ENCODE measurements around the gene SLC25A43. TPM values are rescaled to one million over a fixed set of nuclear protein-coding genes. Genes with fewer than 3 reads are reported as not detected.
A peak's percentile ranks its signal among the peaks of the same experiment; 100 is the strongest.

Gene SLC25A43
- total and polyA plus RNA-seq, 4 donors, result 1.9 to 13.3 (median 4.8) TPM

DNA sequence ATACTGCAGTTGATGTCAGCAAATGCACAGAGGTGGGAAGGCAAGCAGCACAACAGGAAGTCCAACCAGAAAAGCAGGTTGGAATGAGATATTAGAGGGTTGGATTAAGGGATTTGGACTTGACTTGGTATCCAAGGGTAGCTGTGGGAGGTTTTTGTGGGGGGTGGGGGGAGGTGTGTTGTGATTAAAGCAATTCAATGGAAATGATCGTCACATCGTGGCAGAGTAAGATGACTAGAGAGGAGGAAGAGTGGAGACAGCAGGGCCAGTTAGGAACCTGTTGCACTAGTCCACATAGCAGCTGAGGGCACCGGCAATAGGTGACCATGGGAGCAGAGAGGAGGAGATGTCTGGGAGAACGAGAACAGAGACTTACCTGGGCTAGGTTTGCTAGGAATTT lies 2.4 kb downstream of the SLC25A43 start:
- WGBS (ENCODE audit: insufficient coverage), result 51% methylated on average over 2 of the region's 4 CpGs
- DNase-seq (ENCODE audit: low read depth in 4 of 6, low spot score in 6 of 6), result no peak
- no peak overlapping the region for H3K4me3 ChIP-seq (ENCODE audit: low read depth, low read length)
- peaks cover 6% of the 10 kb centered on the region for H3K4me1 ChIP-seq (ENCODE audit: control insufficient read depth, insufficient read depth, low read length)
- no peak overlapping the region for H3K27ac ChIP-seq (ENCODE audit: low read depth, low read length)
- H3K36me3 ChIP-seq (ENCODE audit: control insufficient read depth, insufficient read depth, low read length), result no peaks in the 10 kb centered on the region
- H3K9me3 ChIP-seq (ENCODE audit: control insufficient read depth, insufficient read depth, low read length), result no peaks in the 10 kb centered on the region
- no peaks in the 10 kb centered on the region for H3K27me3 ChIP-seq (ENCODE audit: control insufficient read depth, insufficient read depth, low read length)

DNA sequence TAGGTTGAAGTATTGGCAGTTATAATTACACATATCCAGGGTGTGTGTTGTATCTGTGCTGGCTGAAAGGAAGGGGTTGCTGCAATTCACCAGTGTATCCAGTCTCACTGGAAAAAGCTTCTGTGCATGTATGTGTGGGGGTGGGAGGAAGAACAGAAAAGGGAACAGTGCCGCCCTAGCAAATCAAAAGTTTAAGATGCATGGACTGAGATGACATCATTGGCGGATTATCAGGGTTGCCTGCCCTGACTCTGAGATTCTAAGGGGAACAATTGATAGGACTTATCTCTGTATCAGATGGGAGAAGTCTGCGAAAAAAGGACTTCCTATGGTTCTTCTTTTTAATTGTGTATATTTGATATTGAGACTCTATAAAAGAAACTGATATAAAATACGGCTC lies 3.5 kb downstream of the SLC25A43 start:
- no peaks in the 10 kb centered on the region for H3K36me3 ChIP-seq (ENCODE audit: control insufficient read depth, insufficient read depth, low read length)
- peaks cover 6% of the 10 kb centered on the region for H3K4me1 ChIP-seq (ENCODE audit: control insufficient read depth, insufficient read depth, low read length)
- WGBS (ENCODE audit: insufficient coverage), result 100% methylated on average over 2 of the region's 4 CpGs
- no peak overlapping the region for H3K4me3 ChIP-seq (ENCODE audit: low read depth, low read length)
- no peak overlapping the region for H3K27ac ChIP-seq (ENCODE audit: low read depth, low read length)
- no peaks in the 10 kb centered on the region for H3K9me3 ChIP-seq (ENCODE audit: control insufficient read depth, insufficient read depth, low read length)
- no peak for DNase-seq (ENCODE audit: low read depth in 4 of 6, low spot score in 6 of 6)
- no peaks in the 10 kb centered on the region for H3K27me3 ChIP-seq (ENCODE audit: control insufficient read depth, insufficient read depth, low read length)

DNA sequence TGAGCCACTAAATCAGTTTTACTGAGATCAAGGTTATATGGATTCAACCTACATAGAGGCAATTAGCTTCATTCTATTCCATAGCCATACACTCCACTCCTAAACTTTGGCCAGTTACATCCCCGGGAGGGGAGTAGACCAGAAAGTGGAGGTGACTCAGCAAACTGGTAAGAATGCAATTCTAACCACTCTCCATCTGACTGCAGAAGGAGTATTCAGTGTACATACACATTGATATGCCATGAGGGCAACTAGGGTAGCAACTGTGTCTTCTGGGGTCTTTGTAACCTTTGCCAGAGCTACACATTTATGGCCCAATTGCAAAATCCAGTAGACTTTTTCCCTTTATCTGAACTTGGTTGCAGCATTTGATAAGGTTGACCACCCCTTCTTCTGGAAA lies 7.6 kb downstream of the SLC25A43 start:
- no peak overlapping the region for H3K4me3 ChIP-seq (ENCODE audit: low read depth, low read length)
- peaks cover 2% of the 10 kb centered on the region for H3K36me3 ChIP-seq (ENCODE audit: control insufficient read depth, insufficient read depth, low read length)
- no peak overlapping the region for H3K27ac ChIP-seq (ENCODE audit: low read depth, low read length)
- no peaks in the 10 kb centered on the region for H3K9me3 ChIP-seq (ENCODE audit: control insufficient read depth, insufficient read depth, low read length)
- DNase-seq (ENCODE audit: low read depth in 4 of 6, low spot score in 6 of 6), result no peak
- WGBS (ENCODE audit: insufficient coverage), result no CpG with 5 or more reads among the region's 1 CpG
- peaks cover 3% of the 10 kb centered on the region for H3K4me1 ChIP-seq (ENCODE audit: control insufficient read depth, insufficient read depth, low read length)
- H3K27me3 ChIP-seq (ENCODE audit: control insufficient read depth, insufficient read depth, low read length), result no peaks in the 10 kb centered on the region

DNA sequence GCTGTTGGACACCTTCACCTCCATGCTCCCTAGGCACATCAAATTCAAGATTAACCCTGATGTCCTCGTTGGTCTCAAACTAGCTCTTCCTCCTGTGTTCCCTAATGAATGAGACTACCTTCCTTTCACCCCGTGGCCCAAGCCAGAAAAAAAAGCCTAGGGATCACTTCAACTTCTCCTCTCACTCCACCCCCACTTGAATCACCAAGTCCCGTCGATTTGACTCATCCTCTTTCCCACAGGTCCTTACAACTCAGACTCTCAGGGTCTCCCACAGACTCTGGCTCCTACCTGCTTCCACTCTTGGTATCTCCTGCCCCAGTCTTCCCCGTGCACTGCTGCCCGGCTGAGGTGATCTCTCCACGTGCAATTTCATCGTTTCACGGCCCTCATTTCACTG lies 8.5 kb downstream of the SLC25A43 start:
- no peak for DNase-seq (ENCODE audit: low read depth in 4 of 6, low spot score in 6 of 6)
- no peaks in the 10 kb centered on the region for H3K27me3 ChIP-seq (ENCODE audit: control insufficient read depth, insufficient read depth, low read length)
- H3K4me3 ChIP-seq (ENCODE audit: low read depth, low read length), result no peak overlapping the region
- 84% methylated on average over 9 of the region's 9 CpGs for WGBS (ENCODE audit: insufficient coverage)
- H3K27ac ChIP-seq (ENCODE audit: low read depth, low read length), result no peak overlapping the region
- peaks cover 3% of the 10 kb centered on the region for H3K4me1 ChIP-seq (ENCODE audit: control insufficient read depth, insufficient read depth, low read length)
- H3K36me3 ChIP-seq (ENCODE audit: control insufficient read depth, insufficient read depth, low read length), result peaks cover 2% of the 10 kb centered on the region
- H3K9me3 ChIP-seq (ENCODE audit: control insufficient read depth, insufficient read depth, low read length), result no peaks in the 10 kb centered on the region

DNA sequence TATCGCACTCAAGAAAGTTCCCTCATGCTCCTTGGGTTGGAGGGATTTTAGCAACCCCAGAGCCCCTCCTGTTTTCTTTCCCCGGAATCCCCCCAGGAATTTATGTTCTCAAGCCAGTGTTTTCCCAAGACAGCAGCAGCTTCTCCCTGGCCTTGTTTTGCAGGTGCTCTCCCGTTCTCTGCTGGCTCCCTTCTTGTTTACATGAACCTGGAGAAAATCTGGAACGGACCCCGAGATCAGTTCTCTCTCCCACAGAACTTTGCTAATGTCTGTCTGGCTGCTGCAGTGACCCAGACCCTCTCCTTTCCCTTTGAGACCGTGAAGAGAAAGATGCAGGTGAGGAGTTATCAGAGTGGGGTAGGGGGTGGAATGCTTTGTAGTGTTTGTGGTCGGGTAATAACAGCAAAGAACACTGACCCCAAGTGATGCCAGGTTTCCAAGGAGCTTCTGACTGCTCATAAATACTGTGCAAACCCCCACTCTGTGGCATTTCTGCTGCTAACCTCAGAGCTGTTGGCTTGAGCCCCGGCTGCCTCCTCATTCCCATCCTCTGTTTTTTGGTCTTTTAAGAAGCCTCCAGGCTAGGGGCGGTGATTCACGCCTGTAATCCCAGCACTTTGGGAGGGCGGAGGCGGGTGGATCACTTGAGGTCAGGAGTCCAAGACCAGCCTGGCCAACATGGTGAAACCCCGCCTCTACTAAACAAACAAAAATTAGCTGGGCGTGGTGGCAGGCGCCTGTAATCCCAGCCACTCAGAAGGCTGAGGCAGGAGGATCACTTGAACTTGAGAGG lies 11.1 kb downstream of the SLC25A43 start:
- H3K4me3 ChIP-seq (ENCODE audit: low read depth, low read length), result no peak overlapping the region
- no peaks in the 10 kb centered on the region for H3K9me3 ChIP-seq (ENCODE audit: control insufficient read depth, insufficient read depth, low read length)
- peaks cover 2% of the 10 kb centered on the region for H3K36me3 ChIP-seq (ENCODE audit: control insufficient read depth, insufficient read depth, low read length)
- H3K4me1 ChIP-seq (ENCODE audit: control insufficient read depth, insufficient read depth, low read length), result peaks cover 3% of the 10 kb centered on the region
- peak in 1 of 6 donors; percentile 13 for DNase-seq (ENCODE audit: low read depth in 4 of 6, low spot score in 6 of 6)
- WGBS (ENCODE audit: insufficient coverage), result 64% methylated on average over 10 of the region's 15 CpGs
- no peaks in the 10 kb centered on the region for H3K27me3 ChIP-seq (ENCODE audit: control insufficient read depth, insufficient read depth, low read length)
- H3K27ac ChIP-seq (ENCODE audit: low read depth, low read length), result no peak overlapping the region

DNA sequence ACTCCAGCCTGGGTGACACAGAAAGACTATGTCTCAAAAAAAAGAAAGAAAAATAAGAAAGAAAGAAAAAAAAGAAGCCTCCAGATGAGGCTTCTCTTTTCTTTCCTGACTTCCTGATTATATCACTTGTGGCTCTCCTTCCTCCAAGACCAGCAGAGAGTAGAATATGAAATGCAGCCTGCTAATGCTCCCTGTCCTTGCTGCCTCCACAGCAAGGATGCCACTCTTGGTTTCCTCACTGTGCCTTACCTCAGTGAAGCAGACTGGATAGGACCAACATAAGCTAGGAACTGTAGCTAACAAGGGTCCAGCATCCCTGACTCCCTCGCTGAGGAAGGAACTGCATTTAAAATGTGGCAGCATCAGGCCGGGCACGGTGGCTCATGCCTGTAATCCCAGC lies 11.7 kb downstream of the SLC25A43 start:
- no peak for DNase-seq (ENCODE audit: low read depth in 4 of 6, low spot score in 6 of 6)
- WGBS (ENCODE audit: insufficient coverage), result 90% methylated on average over 3 of the region's 3 CpGs
- H3K27me3 ChIP-seq (ENCODE audit: control insufficient read depth, insufficient read depth, low read length), result no peaks in the 10 kb centered on the region
- peaks cover 2% of the 10 kb centered on the region for H3K36me3 ChIP-seq (ENCODE audit: control insufficient read depth, insufficient read depth, low read length)
- H3K4me3 ChIP-seq (ENCODE audit: low read depth, low read length), result no peak overlapping the region
- no peak overlapping the region for H3K27ac ChIP-seq (ENCODE audit: low read depth, low read length)
- peaks cover 3% of the 10 kb centered on the region for H3K4me1 ChIP-seq (ENCODE audit: control insufficient read depth, insufficient read depth, low read length)
- no peaks in the 10 kb centered on the region for H3K9me3 ChIP-seq (ENCODE audit: control insufficient read depth, insufficient read depth, low read length)

DNA sequence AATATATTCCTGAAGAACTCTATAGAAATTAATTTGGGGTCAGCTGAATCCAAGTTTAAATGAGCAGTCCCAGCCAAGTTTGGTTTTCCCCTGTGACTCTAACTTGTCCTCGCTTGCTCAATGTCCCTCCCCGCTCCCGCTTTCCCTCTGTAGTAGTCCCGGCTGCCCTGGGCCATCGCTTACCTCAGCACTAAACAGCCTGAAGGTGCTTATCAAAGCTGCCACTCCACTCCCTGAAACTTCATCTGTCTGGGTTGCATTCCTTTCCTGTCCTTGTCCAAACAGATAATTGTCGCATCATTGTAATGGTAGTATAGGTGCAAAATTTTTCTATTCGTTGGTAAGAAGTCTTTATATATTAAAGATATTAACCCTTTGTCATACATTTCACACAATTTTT lies 12.8 kb downstream of the SLC25A43 start:
- no peak overlapping the region for H3K4me3 ChIP-seq (ENCODE audit: low read depth, low read length)
- no peaks in the 10 kb centered on the region for H3K27me3 ChIP-seq (ENCODE audit: control insufficient read depth, insufficient read depth, low read length)
- 81% methylated on average over 5 of the region's 7 CpGs for WGBS (ENCODE audit: insufficient coverage)
- DNase-seq (ENCODE audit: low read depth in 4 of 6, low spot score in 6 of 6), result no peak
- H3K9me3 ChIP-seq (ENCODE audit: control insufficient read depth, insufficient read depth, low read length), result no peaks in the 10 kb centered on the region
- H3K36me3 ChIP-seq (ENCODE audit: control insufficient read depth, insufficient read depth, low read length), result peaks cover 2% of the 10 kb centered on the region
- no peak overlapping the region for H3K27ac ChIP-seq (ENCODE audit: low read depth, low read length)
- H3K4me1 ChIP-seq (ENCODE audit: control insufficient read depth, insufficient read depth, low read length), result peaks cover 3% of the 10 kb centered on the region

DNA sequence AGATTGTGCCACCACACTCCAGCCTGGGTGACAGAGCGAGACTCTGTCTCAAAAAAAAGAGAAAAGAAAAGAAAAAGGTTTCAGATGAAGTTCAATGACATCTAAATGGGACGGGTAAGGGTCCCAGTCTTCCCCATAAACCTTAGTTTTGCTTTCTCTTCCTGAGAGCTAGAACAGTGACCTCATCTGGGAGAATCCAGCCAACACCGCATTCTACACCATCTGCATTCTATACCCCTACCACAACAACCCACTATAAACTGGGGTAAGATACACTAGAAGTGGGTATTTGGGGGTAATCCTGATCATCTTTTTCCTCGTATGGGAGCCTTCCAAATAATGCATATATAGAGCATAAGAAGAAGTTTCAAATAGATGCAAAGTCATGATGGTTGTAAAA lies 18.2 kb downstream of the SLC25A43 start:
- Histone ChIP-seq H3K36me3 (ENCODE audit: control insufficient read depth, insufficient read depth, low read length) (no peaks in the 10 kb centered on the region), H3K4me1 (ENCODE audit: control insufficient read depth, insufficient read depth, low read length) (no peaks in the 10 kb centered on the region), H3K27me3 (ENCODE audit: control insufficient read depth, insufficient read depth, low read length) (no peaks in the 10 kb centered on the region), H3K9me3 (ENCODE audit: control insufficient read depth, insufficient read depth, low read length) (no peaks in the 10 kb centered on the region), H3K4me3 (ENCODE audit: low read depth, low read length) (no peak overlapping the region), H3K27ac (ENCODE audit: low read depth, low read length) (no peak overlapping the region)
- no peak for DNase-seq (ENCODE audit: low read depth in 4 of 6, low spot score in 6 of 6)
- no CpG with 5 or more reads among the region's 4 CpGs for whole genome bisulfite sequencing (ENCODE audit: insufficient coverage)

DNA sequence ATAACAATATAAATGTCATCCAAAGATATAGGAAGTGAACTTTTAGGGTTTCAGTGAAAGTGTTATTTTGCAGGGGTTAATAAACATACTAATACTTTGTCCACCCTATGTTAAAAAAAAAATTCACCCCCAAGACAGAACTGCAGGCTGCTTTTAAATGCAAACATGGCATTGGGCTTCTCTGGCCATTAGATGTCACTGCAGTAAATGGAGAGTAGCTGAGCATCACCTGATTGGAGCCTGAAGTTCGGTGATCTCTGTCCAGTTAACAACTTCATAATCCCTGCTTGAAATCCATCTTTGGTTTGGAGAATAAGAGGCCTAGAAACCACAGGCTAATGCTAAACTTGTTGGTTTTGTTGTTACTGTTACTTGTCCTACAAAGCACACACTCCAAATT lies 18.7 kb downstream of the SLC25A43 start:
- H3K4me1 ChIP-seq (ENCODE audit: control insufficient read depth, insufficient read depth, low read length), result no peaks in the 10 kb centered on the region
- no CpG with 5 or more reads among the region's 1 CpG for WGBS (ENCODE audit: insufficient coverage)
- H3K27me3 ChIP-seq (ENCODE audit: control insufficient read depth, insufficient read depth, low read length), result no peaks in the 10 kb centered on the region
- H3K9me3 ChIP-seq (ENCODE audit: control insufficient read depth, insufficient read depth, low read length), result no peaks in the 10 kb centered on the region
- DNase-seq (ENCODE audit: low read depth in 4 of 6, low spot score in 6 of 6), result peak in 1 of 6 donors; percentile 25
- H3K4me3 ChIP-seq (ENCODE audit: low read depth, low read length), result no peak overlapping the region
- no peak overlapping the region for H3K27ac ChIP-seq (ENCODE audit: low read depth, low read length)
- no peaks in the 10 kb centered on the region for H3K36me3 ChIP-seq (ENCODE audit: control insufficient read depth, insufficient read depth, low read length)

DNA sequence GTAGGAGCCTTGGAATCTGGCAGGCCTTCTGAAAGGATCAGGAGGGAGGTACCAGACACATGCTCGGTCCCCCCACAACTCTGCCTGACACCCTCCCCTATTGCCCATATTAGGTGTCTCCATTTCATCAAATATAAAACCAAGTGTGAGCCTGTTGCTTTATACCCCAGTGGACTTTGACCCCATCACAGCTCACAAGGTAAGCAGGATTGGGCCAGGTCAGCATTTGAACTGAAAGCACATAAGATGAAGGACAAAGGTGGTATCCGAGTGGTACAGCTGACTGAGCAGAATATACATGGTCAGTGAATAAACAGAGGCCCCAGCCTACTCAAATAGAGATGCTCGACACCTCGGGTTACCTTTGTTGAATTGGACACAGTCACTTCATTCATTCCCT lies 20.0 kb downstream of the SLC25A43 start:
- WGBS (ENCODE audit: insufficient coverage), result 79% methylated on average over 4 of the region's 4 CpGs
- DNase-seq (ENCODE audit: low read depth in 4 of 6, low spot score in 6 of 6), result no peak
- Histone ChIP-seq H3K4me3 (ENCODE audit: low read depth, low read length) (no peak overlapping the region), H3K27me3 (ENCODE audit: control insufficient read depth, insufficient read depth, low read length) (no peaks in the 10 kb centered on the region), H3K4me1 (ENCODE audit: control insufficient read depth, insufficient read depth, low read length) (no peaks in the 10 kb centered on the region), H3K27ac (ENCODE audit: low read depth, low read length) (no peak overlapping the region), H3K36me3 (ENCODE audit: control insufficient read depth, insufficient read depth, low read length) (no peaks in the 10 kb centered on the region), H3K9me3 (ENCODE audit: control insufficient read depth, insufficient read depth, low read length) (no peaks in the 10 kb centered on the region)
